Measurements from ENCODE around the gene KRTAP20-1. TPM values are rescaled to one million over a fixed set of nuclear protein-coding genes. Genes with fewer than 3 reads are reported as not detected.

Gene KRTAP20-1
- total RNA-seq, 1 experiment from 2014 or later = not detected

- Histone ChIP-seq H3K27ac (ENCODE audit: low read depth, low read length) (no peak overlapping the region), H3K79me2 (ENCODE audit: insufficient read depth, low read length) (no peaks in the 10 kb centered on the region), H4K20me1 (ENCODE audit: insufficient read depth) (no peaks in the 10 kb centered on the region), H3K9me3 (ENCODE audit: control insufficient read depth in 1 of 2, insufficient read depth in 1 of 2, low read depth in 1 of 2, low read length in 2 of 2) (peaks cover 17 to 18% of the 10 kb centered on the region in 2 experiments; a peak in 3 of 4 replicates), H3K4me2 (ENCODE audit: low read length) (no peak overlapping the region), H3K4me3 (replicated peaks in 1 of 2; ENCODE audit: low read depth in 1 of 2, low read length in 2 of 2) (no peak overlapping the region), H3K9ac (ENCODE audit: low read length) (no peak overlapping the region), H2AFZ (ENCODE audit: low read depth, low read length, poor library complexity, severe bottlenecking) (no peak overlapping the region), H3K27me3 (ENCODE audit: insufficient read depth, low read length) (no peaks in the 10 kb centered on the region), H3K4me1 (ENCODE audit: control insufficient read depth in 1 of 2, insufficient read depth in 2 of 2, low read length in 2 of 2) (no peaks in the 10 kb centered on the region), H3K9me2 (ENCODE audit: insufficient read depth) (no peaks in the 10 kb centered on the region), H3K36me3 (ENCODE audit: control insufficient read depth in 1 of 2, insufficient read depth in 2 of 2, low read length in 2 of 2) (no peaks in the 10 kb centered on the region)
- ChIA-PET CTCF (no interaction called here), POLR2A (no interaction called here), RAD21 (ENCODE audit: low non-redundant PET in 1 of 2, low total read pairs in 2 of 2, uncharacterized antibody in 2 of 2, unreplicated experiment in 2 of 2) (no interaction called here)
- intact Hi-C loops (cut with micrococcal nuclease) = no loop called here
- ATAC-seq = no peak
- DNase-seq (ENCODE audit: low read depth, low spot score) = no peak
- BruUV-seq (replicated peaks) = no TSS peak
- no peak for TF ChIP-seq YY1 (IDR thresholded peaks at IDR 0.05; ENCODE audit: extremely low read depth, insufficient replicate concordance, low read depth, low read length)
These were observed 36.7 kb downstream of the KRTAP20-1 start for GRCh38 chr21:30652891-30653290.

Other genes starting within 250 kb of the KRTAP20-1 start
- gene KRTAP13-2, start 244.2 kb upstream of the KRTAP20-1 start, total RNA-seq (2021; ENCODE audit: unreplicated experiment) = not detected
- not detected for gene KRTAP13-1, start 220.4 kb upstream of the KRTAP20-1 start, total RNA-seq (2021; ENCODE audit: unreplicated experiment)
- not detected for gene KRTAP13-3, start 190.5 kb upstream of the KRTAP20-1 start, total RNA-seq (2021; ENCODE audit: unreplicated experiment)
- gene KRTAP13-4, start 186.2 kb upstream of the KRTAP20-1 start, total RNA-seq (2021; ENCODE audit: unreplicated experiment) = not detected
- gene KRTAP15-1, start 176.2 kb upstream of the KRTAP20-1 start, total RNA-seq (2021; ENCODE audit: unreplicated experiment) = not detected
- gene KRTAP19-1, start 136.1 kb upstream of the KRTAP20-1 start, total RNA-seq (2021; ENCODE audit: unreplicated experiment) = not detected
- gene KRTAP19-2, start 129.0 kb upstream of the KRTAP20-1 start, total RNA-seq (2021; ENCODE audit: unreplicated experiment) = not detected
- gene KRTAP19-3, start 124.4 kb upstream of the KRTAP20-1 start, total RNA-seq (2021; ENCODE audit: unreplicated experiment) = not detected
- gene KRTAP19-4, start 119.3 kb upstream of the KRTAP20-1 start, total RNA-seq (2021; ENCODE audit: unreplicated experiment) = not detected
- not detected for gene KRTAP19-5, start 114.3 kb upstream of the KRTAP20-1 start, total RNA-seq (2021; ENCODE audit: unreplicated experiment)
- gene KRTAP19-6, start 74.6 kb upstream of the KRTAP20-1 start, total RNA-seq (2021; ENCODE audit: unreplicated experiment) = not detected
- gene KRTAP19-7, start 55.1 kb upstream of the KRTAP20-1 start, total RNA-seq (2021; ENCODE audit: unreplicated experiment) = not detected
- not detected for gene KRTAP22-2, start 26.0 kb upstream of the KRTAP20-1 start, total RNA-seq (2021; ENCODE audit: unreplicated experiment)
- not detected for gene KRTAP6-3, start 24.0 kb upstream of the KRTAP20-1 start, total RNA-seq (2021; ENCODE audit: unreplicated experiment)
- not detected for gene KRTAP6-2, start 17.5 kb upstream of the KRTAP20-1 start, total RNA-seq (2021; ENCODE audit: unreplicated experiment)
- gene KRTAP22-1, start 15.3 kb upstream of the KRTAP20-1 start, total RNA-seq (2021; ENCODE audit: unreplicated experiment) = not detected
- gene KRTAP6-1, start 2.5 kb upstream of the KRTAP20-1 start, total RNA-seq (2021; ENCODE audit: unreplicated experiment) = not detected
- not detected for gene KRTAP20-4, start 4.2 kb downstream of the KRTAP20-1 start, total RNA-seq (2021; ENCODE audit: unreplicated experiment)
- gene KRTAP20-2, start 18.8 kb downstream of the KRTAP20-1 start, total RNA-seq (2021; ENCODE audit: unreplicated experiment) = not detected
- gene KRTAP20-3, start 26.4 kb downstream of the KRTAP20-1 start, total RNA-seq (2021; ENCODE audit: unreplicated experiment) = not detected
- not detected for gene KRTAP21-3, start 102.4 kb downstream of the KRTAP20-1 start, total RNA-seq (2021; ENCODE audit: unreplicated experiment)
- gene KRTAP21-2, start 130.8 kb downstream of the KRTAP20-1 start, total RNA-seq (2021; ENCODE audit: unreplicated experiment) = not detected
- gene KRTAP21-1, start 139.0 kb downstream of the KRTAP20-1 start, total RNA-seq (2021; ENCODE audit: unreplicated experiment) = not detected
- not detected for gene KRTAP8-1, start 196.8 kb downstream of the KRTAP20-1 start, total RNA-seq (2021; ENCODE audit: unreplicated experiment)
- gene KRTAP7-1, start 213.3 kb downstream of the KRTAP20-1 start, total RNA-seq (2021; ENCODE audit: unreplicated experiment) = not detected

Data from HCT116 (cell line).